ENCODE results near the gene PRR12. TPM values are rescaled to one million over a fixed set of nuclear protein-coding genes. Genes with fewer than 3 reads are reported as not detected.
"Not testable (repeated sequence)": the region's sequence is repeated elsewhere in the genome, so short reads cannot be mapped to it uniquely, and the experiment has no call there.

PRR12 gene
- total RNA-seq, 1 experiment from 2014 or later, result 2.3 TPM

DNA sequence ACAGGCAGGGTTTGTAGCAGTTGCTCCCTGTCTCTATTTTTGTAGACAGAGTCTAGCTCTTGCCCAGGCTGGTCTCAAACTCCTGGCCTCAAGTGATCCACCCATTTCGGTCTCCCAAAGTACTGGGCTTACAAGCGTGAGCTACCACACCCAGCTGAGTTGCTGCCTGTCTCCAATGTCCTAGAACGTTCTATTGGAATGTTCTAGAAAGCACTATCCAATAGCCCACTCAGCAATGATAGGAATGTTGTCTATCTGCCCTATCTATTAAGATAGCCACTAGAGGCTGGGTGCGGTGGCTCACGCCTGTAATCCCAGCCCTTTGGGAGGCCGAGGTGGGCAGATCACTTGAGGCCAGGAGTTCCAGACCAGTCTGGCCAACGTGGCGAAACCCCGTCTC, 42.3 kb downstream of the PRR12 start:
- in situ Hi-C loops (cut with HindIII; ENCODE audit: low pct_unique_long_range_greater_than_20kb, low sequenced_read_pairs); DNase-seq (ENCODE audit: low read depth): not testable (repeated sequence)

DNA sequence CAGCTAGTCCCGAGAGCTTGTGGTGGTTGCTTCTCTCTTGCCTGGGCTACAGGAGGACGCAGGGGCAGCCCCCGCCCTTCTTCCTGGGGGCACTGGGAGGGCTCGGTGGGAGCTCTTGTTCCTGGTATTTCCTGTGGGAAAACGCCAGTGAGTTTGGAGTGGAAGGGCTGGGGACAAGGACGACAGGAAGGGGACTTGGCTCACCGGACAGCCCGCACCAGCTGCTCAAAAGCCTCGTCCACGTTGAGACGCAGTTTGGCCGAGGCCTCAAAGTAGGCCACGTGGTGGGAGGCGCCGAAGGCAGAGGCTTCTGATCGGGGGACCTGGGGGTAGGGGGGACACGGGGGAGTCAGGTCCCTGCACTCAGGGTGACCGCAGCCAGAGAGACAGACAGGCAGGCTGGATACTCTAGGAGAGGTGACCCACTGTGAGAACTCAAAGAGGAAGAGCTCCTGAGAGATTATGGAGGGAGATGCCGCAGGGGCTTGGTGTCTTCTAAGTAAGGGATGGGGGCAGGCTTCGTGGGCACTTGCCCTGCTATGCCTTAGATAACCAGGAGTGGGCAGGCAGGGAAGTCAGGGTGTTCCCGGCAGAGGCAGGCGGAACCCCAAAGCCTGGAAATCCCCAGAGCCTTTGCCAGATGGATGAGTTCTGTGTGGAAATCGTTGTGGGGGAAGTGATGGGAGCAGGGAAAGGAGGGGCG, 44.7 kb downstream of the PRR12 start:
- in situ Hi-C loops (cut with HindIII; ENCODE audit: low pct_unique_long_range_greater_than_20kb, low sequenced_read_pairs), result no loop called here
- DNase-seq (ENCODE audit: low read depth), result no peak

DNA sequence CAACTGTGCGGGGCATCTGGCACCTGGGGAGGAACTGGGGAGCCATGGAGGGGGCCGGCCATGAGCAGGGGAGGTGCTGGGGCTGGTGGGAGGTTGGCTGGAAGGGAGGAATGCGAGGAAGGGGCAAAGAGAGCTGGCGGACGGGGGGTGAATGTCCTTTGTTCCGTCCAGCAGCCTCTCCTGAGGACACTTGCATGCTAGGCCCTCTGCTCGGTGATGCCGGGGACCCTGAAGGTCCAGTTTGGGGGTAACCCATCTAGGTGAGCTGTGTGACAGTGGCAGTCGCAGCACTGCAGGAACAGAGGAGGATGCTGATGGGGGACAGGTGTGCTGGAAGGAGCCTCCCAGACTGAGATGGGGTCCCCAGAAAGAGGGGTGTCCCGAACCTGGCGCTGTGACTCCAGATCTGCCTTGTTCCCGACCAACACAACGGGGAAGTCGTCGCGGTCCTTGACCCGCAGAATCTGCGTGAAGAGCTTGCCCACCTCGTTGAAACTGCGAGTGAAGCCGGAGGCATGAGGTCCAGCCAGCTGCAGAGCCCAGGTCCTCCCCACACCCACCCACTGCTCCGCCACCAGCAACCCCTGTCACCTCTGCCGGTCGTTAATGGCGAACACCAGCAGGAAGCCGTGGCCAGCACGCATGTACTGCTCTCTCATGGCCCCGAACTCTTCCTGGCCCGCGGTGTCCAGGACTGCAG, 45.4 kb downstream of the PRR12 start:
- in situ Hi-C loops (cut with HindIII; ENCODE audit: low pct_unique_long_range_greater_than_20kb, low sequenced_read_pairs), result no loop called here

DNA sequence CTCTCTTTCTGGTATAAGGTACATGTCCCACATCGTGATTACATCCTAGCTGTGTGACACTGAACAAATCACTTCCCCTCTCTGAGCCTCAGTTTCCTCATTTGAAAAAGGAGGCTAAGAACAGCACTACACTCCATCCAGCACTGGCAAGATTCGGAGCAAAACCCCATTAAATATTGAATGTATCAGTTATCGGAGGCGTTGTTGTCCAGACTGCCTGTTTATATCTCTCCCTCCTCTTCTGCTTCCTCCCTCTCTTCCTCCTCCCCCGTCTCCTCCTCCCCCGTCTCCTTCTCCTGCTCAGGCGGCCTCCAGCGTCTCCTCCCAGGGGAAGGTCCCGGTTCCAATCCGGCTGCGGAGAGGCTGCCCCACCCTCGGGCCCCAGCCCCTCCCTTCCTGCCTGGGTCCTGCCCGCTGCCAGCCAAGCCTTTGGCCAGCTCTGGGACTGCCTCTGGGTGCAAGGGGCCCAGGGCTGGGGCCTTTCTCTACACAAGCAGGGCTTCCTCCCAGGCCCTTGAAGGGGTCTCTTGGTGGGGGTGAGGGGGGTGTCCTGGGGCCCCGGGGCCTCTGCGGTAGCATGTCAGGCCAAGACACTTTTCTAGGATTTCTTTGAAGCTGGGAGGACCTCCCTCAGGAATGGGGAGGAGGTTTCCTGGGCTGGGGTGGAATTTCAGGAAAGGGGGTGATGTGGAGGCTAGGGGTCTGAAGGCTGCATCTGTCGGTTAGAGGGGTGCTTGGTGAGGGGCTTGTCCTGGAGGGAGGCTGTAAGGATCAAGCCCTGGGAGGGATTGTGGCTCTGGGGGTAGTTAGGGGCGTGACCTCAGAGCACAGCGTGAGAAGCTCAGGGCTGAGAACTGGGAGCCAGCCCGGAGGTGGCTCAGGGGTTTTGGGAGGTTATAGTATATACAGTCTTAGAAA, 47.1 kb downstream of the PRR12 start:
- DNase-seq (ENCODE audit: low read depth), result peak; percentile 79
- in situ Hi-C loops (cut with HindIII; ENCODE audit: low pct_unique_long_range_greater_than_20kb, low sequenced_read_pairs), result no loop called here

More for the DNA sequence above, 45.4 kb downstream of the PRR12 start:
- no peak for DNase-seq (ENCODE audit: low read depth)

DNA sequence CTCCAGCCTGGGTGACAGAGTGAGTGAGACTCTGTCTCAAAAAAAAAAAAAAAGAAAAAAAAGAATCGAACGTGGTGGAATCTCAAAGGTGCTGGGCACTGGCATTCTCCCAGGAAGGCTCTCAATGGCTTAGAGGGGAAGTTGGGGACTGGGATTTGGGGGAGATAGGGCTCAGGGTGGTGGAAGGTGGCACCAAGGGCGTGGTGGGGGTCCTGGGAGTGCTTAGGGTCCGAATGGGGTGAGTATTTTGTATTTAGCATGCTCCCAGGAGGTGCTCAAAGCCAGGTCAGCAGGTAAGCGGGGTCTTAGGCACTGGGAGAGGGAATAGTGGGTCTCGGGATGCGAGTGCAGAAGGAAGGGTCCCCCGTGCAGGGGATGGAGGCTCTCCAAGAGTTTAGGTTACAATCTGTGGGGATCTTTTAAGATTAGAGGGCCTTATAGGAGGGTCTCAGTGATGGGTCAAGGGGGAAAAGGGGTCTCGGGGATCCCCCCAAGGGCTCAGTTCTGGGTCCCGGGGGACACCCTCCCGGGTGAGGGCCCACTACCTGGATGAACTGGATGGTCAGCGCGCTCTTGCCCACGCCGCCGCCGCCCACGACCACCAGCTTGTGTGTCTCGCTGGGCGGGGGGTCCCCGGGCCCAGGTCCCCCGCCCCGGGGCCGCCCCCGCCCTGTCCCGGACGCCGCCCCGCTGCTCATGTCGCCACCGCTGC, 48.6 kb downstream of the PRR12 start:
- DNase-seq (ENCODE audit: low read depth), result peak; percentile 29
- in situ Hi-C loops (cut with HindIII; ENCODE audit: low pct_unique_long_range_greater_than_20kb, low sequenced_read_pairs), result no loop called here

DNA sequence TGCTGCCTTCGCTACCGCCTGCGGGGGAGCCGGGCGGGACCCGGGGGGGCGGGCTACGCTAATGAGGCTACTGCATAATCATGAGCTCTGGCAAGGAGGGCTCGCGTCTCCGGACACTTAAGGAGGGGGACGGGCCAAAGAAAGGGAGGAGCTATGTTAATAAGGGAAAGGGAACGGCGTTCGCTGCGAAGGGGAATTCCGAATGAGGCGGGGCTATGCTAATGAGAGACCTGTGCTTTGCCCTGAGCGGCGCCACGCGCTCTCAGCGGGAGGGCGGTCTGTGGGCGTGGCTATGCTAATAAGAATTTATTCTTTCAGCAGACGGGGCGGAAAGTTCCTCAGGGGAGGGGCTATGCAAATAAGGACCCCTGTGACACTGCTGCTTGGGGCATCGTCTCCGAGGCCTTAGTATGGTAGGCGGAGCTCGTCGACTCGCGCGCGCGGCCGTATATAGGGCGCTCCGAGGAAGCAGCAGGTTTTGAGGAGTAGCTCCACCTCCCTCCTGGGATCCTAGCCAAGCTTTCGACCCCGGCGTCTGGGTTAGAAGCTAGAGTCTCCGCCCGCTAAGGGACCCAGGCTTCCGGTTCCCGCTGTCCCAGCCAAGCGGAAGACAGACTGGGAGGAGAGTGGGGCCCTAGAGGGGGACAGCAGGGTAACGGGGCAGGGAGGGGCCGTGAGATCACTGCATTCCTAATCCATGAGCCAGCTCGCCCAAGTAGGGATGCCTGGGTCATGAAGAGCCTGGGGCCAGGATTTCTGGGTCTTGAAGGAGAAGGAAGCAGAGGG, 49.3 kb downstream of the PRR12 start, which contains the start of gene RRAS:
TSS of gene RRAS (minus strand) at position 31 of the 786 bp plus-strand sequence. CDS start 45 bp downstream, outside the sequence.
- DNase-seq (ENCODE audit: low read depth), result peak; percentile 100
- in situ Hi-C loops (cut with HindIII; ENCODE audit: low pct_unique_long_range_greater_than_20kb, low sequenced_read_pairs), result no loop called here

DNA sequence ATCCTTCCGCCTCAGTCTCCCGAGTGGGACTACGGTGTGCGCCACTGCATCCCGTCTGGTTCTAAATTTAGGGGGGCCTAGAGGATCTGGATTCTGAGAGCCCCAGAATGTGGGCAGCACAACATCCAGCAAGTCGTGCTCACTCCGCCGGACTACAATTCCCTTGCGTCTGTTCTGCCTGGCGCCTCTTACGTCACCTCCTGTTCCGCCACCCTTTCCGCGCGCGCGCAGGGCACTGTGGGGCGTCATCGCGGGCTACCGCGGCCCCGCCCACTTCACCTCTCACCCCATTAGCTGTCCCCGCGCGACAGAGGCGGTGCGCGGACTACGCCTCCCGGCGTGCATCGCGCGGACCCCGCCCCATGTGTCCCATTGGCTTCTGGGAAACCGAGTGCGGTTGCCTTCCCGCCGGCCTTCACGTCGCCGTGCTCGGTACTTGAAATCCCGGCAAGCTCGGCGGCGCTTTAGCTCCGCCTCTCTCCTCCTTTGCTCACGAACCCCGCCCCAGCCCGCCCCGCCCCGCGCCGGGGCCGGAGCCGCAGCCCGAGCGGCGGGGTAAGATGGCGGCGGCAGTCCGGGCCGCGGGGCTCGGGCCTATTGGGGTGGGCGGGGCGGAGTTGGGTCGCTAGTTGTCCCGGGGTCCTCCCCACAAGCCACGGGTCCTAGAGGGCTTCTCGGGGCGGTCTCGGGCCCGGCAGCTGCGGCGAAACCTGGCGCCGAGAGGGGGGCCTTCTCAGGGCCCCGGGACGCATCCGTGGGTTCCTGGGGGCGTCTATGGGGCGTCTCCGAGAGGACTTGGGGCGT, 50.9 kb downstream of the PRR12 start, which contains the start of gene SCAF1:
TSS of gene SCAF1 (plus strand) at position 522 of the 804 bp plus-strand sequence. CDS start 2,818 bp downstream, outside the sequence.
- in situ Hi-C loops (cut with HindIII; ENCODE audit: low pct_unique_long_range_greater_than_20kb, low sequenced_read_pairs), result no loop called here

DNA sequence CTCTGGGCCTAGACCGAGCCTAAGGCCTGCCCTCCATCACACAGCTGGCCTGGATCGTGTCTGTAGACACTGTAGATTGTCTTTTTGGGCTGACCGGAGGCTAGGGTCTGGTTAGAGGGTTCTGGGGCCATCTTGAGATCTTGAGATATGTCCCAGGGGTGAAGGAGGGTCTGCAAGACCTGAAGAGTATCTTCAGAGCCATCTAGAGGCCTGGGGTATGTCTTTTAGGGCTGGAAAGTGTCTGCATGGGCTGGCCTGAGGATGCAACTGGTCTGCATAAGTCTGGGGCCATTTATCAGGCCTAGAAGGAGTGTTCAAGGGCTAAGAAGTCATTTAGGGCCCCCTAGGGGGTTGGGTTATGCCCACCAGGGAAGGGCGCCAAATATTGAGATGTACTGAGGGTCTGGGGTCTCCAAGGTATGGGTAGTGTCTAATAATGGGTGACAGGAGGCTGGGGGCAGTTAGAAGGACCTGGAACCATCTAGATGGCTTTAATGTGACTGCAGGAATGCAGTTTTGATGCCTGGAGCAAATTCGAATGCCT, 51.6 kb downstream of the PRR12 start:
- in situ Hi-C loops (cut with HindIII; ENCODE audit: low pct_unique_long_range_greater_than_20kb, low sequenced_read_pairs), result no loop called here
- DNase-seq (ENCODE audit: low read depth), result no peak

More for the DNA sequence above, 50.9 kb downstream of the PRR12 start, which contains the start of gene SCAF1:
- peak; percentile 100 for DNase-seq (ENCODE audit: low read depth)

DNA sequence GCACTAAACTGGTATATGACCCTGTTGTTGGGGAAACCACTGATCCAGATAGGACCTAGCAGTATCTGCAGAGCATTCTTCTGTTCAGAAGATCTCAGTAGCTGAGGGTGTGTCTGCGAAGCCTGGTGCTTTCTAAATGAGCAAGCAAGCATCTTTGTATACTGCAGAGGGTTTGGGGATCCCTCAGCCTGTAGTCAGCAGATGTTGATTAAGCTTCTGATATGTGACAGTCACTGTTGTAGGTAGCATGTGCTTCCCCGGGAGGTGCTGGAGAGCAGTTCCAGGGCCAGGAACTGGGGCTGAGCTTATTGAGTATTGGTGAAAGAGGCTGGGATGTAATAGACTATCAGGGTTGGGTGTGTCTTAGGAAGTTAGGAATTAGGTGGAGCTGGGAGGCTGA, 52.5 kb downstream of the PRR12 start:
- in situ Hi-C loops (cut with HindIII; ENCODE audit: low pct_unique_long_range_greater_than_20kb, low sequenced_read_pairs), result no loop called here
- DNase-seq (ENCODE audit: low read depth), result no peak

DNA sequence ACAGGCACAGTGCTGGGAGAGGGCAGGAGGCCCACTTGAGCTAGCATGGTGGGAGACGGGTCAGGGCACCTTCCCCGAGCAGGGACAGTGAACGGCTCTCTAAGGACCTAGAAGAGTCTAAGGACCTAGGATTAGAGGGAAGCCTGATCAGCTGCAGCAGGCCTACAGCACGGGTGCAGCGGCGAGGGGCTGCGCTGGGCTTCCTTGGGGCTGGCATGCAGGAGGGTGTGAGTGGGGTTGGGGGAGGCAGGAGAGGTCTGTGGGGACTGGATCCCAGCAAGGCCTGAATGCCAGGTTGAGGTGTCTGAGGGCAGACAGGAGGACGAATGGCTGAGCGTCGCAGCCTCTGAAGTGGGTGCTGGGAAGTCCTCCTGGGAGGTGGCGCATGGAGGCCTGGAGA, 54.6 kb downstream of the PRR12 start:
- DNase-seq (ENCODE audit: low read depth), result no peak
- in situ Hi-C loops (cut with HindIII; ENCODE audit: low pct_unique_long_range_greater_than_20kb, low sequenced_read_pairs), result no loop called here

DNA sequence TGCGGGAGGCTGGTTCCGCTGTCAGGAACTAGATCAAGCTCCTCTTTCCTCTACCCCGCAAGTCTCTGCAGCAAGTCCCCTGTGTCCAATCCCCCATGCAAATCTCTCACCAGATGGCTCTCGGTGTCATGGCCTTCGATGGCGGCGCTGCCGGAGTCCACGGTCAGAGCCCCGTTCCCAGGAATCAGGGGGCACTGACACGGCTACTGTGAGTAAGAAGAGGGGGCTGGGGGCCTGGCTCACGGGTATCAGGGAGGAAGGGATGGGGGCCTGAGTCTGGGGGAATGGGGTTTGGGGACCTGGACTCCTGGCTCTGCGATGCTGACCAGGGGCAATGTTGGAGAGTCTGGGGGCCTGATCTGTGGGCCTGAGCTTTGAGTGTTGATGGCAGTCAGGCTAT, 55.0 kb downstream of the PRR12 start:
- DNase-seq (ENCODE audit: low read depth), result no peak
- in situ Hi-C loops (cut with HindIII; ENCODE audit: low pct_unique_long_range_greater_than_20kb, low sequenced_read_pairs), result no loop called here

DNA sequence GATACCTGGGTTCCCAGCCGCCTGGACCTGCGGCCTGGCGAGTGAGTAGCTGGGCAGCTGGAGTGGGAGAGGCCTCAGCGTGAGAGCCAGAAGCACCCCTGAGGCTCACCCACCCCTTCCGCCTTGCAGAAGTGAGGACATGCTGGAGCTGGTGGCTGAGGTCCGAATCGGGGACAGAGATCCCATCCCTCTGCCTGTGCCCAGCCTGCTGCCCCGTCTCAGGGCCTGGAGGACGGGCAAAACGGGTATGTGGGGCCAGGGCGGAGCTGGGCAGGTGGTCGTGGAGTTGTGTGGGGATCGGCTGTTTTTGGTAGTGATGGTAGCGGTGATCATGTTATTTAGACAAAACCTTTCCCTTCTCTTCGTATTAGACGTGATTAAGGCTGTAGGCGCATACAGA, 55.6 kb downstream of the PRR12 start:
- in situ Hi-C loops (cut with HindIII; ENCODE audit: low pct_unique_long_range_greater_than_20kb, low sequenced_read_pairs), result no loop called here
- DNase-seq (ENCODE audit: low read depth), result no peak

DNA sequence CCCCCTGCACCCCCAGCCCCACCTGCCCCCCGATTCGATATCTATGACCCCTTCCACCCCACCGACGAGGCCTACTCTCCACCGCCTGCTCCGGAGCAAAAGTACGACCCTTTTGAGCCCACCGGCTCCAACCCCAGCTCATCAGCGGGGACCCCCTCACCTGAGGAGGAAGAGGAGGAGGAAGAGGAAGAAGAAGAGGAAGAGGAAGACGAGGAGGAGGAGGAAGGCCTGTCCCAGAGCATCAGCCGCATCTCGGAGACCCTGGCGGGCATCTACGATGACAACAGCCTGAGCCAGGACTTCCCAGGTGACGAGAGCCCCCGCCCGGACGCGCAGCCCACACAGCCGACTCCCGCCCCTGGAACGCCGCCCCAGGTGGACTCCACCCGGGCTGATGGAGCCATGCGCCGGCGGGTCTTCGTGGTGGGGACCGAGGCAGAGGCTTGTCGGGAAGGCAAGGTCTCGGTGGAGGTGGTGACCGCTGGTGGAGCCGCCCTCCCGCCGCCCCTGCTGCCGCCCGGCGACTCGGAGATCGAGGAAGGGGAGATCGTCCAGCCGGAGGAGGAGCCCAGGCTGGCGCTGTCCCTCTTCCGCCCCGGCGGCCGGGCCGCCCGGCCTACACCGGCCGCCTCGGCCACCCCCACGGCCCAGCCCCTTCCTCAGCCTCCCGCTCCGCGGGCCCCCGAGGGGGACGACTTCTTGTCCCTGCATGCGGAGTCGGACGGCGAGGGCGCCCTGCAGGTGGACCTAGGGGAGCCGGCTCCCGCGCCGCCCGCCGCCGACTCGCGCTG, 60.2 kb downstream of the PRR12 start:
- in situ Hi-C loops (cut with HindIII; ENCODE audit: low pct_unique_long_range_greater_than_20kb, low sequenced_read_pairs), result no loop called here
- no peak for DNase-seq (ENCODE audit: low read depth)

DNA sequence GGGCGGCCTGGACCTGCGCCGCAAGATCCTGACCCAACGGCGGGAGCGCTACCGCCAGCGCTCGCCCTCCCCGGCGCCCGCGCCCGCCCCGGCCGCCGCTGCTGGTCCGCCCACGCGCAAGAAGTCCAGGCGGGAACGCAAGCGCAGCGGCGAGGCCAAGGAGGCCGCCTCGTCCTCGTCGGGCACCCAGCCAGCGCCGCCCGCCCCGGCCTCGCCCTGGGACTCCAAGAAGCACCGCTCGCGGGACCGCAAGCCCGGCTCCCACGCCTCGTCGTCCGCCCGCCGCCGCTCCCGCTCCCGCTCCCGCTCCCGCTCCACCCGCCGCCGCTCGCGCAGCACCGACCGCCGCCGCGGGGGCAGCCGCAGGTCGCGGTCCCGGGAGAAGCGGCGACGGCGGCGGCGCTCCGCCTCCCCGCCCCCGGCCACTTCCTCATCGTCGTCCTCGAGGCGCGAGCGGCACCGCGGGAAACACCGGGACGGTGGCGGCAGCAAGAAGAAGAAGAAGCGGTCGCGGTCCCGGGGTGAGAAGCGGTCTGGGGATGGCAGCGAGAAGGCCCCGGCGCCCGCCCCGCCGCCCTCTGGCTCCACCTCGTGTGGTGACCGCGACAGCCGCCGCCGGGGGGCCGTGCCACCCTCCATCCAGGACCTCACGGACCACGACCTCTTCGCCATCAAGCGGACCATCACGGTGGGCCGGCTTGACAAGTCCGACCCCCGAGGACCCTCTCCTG, 61.0 kb downstream of the PRR12 start:
- DNase-seq (ENCODE audit: low read depth), result no peak
- in situ Hi-C loops (cut with HindIII; ENCODE audit: low pct_unique_long_range_greater_than_20kb, low sequenced_read_pairs), result no loop called here

Data from Caki2 (cell line).